ENCODE results near the gene LBHD2.

LBHD2 gene

GRCh38 chr14:103134919-103135318, 50.9 kb downstream of the LBHD2 start:
- DNase-seq = no peak

DNA sequence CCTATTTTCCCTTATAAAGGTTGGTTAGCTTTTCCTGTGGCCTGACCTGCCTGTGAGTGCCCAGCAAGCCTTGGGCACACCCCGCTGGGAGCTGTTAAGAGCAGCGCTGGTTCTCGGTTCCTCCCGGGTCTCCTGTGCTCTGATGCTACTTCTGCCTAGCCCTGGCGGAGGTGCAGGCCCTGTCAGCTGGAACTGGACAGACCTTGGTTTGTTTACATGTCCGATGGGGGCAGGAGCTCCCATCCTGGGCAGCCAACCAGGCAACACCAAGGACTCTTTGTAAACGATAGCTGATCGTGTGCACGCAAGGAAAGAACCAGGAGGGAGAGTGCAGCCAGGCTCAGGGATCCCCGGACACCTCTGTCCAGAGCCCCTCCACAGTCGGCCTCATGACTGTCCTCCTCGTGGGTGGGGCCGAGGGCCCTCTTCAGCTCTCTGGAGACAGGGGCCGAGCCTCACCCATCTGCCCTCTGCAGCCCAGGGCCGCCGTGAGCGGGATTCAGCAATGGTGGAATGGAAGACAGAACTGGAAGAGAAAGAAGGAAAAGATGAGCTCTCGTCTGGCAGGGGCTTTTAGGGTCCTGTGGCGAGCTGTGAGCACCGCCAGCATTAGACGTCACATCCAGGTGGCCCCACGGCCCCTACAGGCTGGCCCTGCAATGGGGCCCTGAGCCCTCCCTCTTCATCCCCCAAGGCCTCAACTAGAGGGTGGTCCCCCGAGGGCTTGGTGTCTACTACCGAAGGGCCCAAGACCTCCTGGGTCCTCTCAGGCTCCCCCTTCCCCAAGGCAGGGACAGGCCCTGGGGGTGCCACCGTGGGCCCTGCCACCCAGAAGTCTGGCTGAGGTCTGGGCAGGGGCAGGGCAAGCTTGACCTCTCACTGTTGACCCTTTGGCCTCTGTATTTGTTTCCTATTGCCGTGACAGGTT, 51.6 kb downstream of the LBHD2 start:
- no peak for DNase-seq

DNA sequence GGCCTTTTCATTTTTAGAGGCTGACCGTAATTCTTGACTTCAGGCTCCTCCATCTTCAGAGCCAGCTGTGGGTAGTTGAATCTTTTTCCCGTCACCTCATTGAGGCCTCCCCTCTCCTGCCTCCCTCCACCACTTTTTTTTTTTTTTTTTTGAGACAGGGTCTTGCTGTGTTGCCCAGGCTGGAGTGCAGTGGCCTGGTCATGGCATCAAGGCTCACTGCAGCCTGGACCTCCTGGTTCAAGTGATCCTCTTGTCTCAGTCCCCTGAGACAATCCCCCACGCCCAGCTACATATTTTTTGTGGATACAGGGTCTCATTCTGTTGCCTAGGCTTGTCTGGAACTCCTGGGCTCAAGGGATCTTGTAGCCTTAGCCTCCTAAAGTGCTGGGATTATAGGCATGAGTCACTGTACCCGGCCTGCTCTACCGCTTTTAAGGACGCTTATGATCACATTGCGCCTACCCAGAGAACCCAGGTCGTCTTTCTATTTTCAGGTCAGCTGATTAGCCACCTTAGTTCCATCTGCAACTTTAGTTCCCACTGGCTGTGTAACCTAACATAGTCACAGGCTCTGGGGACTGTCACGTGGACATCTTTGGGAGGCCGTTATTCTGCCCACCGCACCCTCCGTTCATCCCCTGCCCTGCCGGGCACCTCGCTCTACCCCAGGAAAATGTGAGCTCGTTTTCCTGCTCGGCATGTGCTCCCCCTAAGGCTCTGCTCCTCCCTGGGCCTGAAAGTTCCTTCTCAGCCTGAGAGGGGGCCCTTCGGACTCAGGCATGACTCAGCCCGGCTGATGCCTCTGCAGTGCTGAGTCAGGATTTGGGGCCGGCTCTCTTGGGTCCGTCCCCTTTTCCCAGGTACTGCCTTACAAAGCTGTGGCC, 52.6 kb downstream of the LBHD2 start:
- DNase-seq = peak; percentile 22

GRCh38 chr14:103137689-103138300, 53.8 kb downstream of the LBHD2 start:
- no peak for DNase-seq

- no peak for DNase-seq
Observed at GRCh38 chr14:103138301-103139131, 54.5 kb downstream of the LBHD2 start.

- no peak for DNase-seq
Observed at GRCh38 chr14:103139132-103140025, 55.4 kb downstream of the LBHD2 start.
